ENCODE results near the gene POLR3H.

The POLR3H gene

DNA sequence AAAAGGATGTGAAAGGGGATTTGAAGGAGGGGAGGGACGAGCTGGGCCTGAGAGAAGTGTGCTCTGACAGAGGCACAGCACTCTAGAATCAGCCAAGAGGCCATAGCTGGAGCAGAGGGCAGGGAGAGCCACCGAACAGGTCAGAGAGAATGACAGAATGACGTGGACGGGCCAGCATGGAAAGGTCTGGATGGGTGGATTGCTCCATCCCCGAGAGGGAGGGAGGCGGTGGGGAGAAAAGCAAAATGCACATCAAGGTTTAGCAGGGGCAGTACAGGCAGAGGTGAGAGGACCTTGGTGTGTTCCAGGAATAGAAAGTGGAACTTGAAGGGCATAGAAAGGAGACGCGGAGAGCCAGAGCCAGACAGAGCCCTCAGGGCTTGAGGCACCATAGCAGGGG lies 38.4 kb upstream of the POLR3H start:
- DNase-seq (ENCODE audit: low read depth): no peak
- H3K4me3 ChIP-seq (ENCODE audit: control insufficient read depth, low read depth, low read length): no peak overlapping the region
- TF ChIP-seq, protein P1, sequence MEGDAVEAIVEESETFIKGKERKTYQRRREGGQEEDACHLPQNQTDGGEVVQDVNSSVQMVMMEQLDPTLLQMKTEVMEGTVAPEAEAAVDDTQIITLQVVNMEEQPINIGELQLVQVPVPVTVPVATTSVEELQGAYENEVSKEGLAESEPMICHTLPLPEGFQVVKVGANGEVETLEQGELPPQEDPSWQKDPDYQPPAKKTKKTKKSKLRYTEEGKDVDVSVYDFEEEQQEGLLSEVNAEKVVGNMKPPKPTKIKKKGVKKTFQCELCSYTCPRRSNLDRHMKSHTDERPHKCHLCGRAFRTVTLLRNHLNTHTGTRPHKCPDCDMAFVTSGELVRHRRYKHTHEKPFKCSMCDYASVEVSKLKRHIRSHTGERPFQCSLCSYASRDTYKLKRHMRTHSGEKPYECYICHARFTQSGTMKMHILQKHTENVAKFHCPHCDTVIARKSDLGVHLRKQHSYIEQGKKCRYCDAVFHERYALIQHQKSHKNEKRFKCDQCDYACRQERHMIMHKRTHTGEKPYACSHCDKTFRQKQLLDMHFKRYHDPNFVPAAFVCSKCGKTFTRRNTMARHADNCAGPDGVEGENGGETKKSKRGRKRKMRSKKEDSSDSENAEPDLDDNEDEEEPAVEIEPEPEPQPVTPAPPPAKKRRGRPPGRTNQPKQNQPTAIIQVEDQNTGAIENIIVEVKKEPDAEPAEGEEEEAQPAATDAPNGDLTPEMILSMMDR (conservative IDR thresholded peaks at IDR 0.05; ENCODE audit: control insufficient read depth, insufficient read depth, low read depth, low read length): no peak

- TF ChIP-seq, protein P1 (conservative IDR thresholded peaks at IDR 0.05; ENCODE audit: control insufficient read depth, insufficient read depth, low read depth, low read length): no peak
- no peak for DNase-seq (ENCODE audit: low read depth)
- no peak overlapping the region for H3K4me3 ChIP-seq (ENCODE audit: control insufficient read depth, low read depth, low read length)
Measured at GRCh38 chr22:41579997-41580355, 35.7 kb upstream of the POLR3H start.

GRCh38 chr22:41579297-41579996 lies 35.2 kb upstream of the POLR3H start:
- DNase-seq (ENCODE audit: low read depth): no peak
- H3K4me3 ChIP-seq (ENCODE audit: control insufficient read depth, low read depth, low read length): no peak overlapping the region
- TF ChIP-seq, protein P1 (conservative IDR thresholded peaks at IDR 0.05; ENCODE audit: control insufficient read depth, insufficient read depth, low read depth, low read length): no peak

- TF ChIP-seq, protein P1 (conservative IDR thresholded peaks at IDR 0.05; ENCODE audit: control insufficient read depth, insufficient read depth, low read depth, low read length): no peak
- no peak for DNase-seq (ENCODE audit: low read depth)
- no peak overlapping the region for H3K4me3 ChIP-seq (ENCODE audit: control insufficient read depth, low read depth, low read length)
Measured at GRCh38 chr22:41578818-41579217, 34.5 kb upstream of the POLR3H start.

- no peak overlapping the region for H3K4me3 ChIP-seq (ENCODE audit: control insufficient read depth, low read depth, low read length)
- TF ChIP-seq, protein P1 (conservative IDR thresholded peaks at IDR 0.05; ENCODE audit: control insufficient read depth, insufficient read depth, low read depth, low read length): no peak
- DNase-seq (ENCODE audit: low read depth): no peak
Measured at GRCh38 chr22:41578114-41578513, 33.8 kb upstream of the POLR3H start.

GRCh38 chr22:41576877-41577276 lies 32.6 kb upstream of the POLR3H start:
- no peak overlapping the region for H3K4me3 ChIP-seq (ENCODE audit: control insufficient read depth, low read depth, low read length)
- peak; percentile 55 for DNase-seq (ENCODE audit: low read depth)
- TF ChIP-seq, protein P1 (conservative IDR thresholded peaks at IDR 0.05; ENCODE audit: control insufficient read depth, insufficient read depth, low read depth, low read length): peak; percentile 57

- TF ChIP-seq, protein P1 (conservative IDR thresholded peaks at IDR 0.05; ENCODE audit: control insufficient read depth, insufficient read depth, low read depth, low read length): no peak
- no peak overlapping the region for H3K4me3 ChIP-seq (ENCODE audit: control insufficient read depth, low read depth, low read length)
- no peak for DNase-seq (ENCODE audit: low read depth)
Measured at GRCh38 chr22:41575533-41575932, 31.3 kb upstream of the POLR3H start.

All from fibroblast of mammary gland (primary cell).